Breast epithelium (tissue), 3 donors: ENCODE data around the gene CHCT1.

Source experiments
- CTCF ChIP-seq, 3 donors: fragments of 450-650 bp; IDR thresholded peaks; one replicate each; pipeline ENCODE4 v1.5.1; 2016 to 2017; ENCODE audit warnings: antibody characterized with exemption in 3 of 3, mild to moderate bottlenecking in 3 of 3, moderate library complexity in 3 of 3
- POLR2A ChIP-seq: fragments of 450-650 bp; IDR thresholded peaks from one replicate; pipeline ENCODE4 v1.6.1; 2016; ENCODE audit warnings: antibody characterized with exemption, mild to moderate bottlenecking, moderate library complexity
- POLR2AphosphoS5 ChIP-seq, 3 donors: sonication (generic); formaldehyde crosslinking; IDR thresholded peaks; one replicate each; pipeline ENCODE4 v1.6.1; 2017; ENCODE audit warnings: antibody characterized with exemption in 3 of 3

- no peak for TF ChIP-seq CTCF (IDR thresholded peaks at IDR 0.05)
- TF ChIP-seq POLR2AphosphoS5 (IDR thresholded peaks at IDR 0.05) = no peak
- no peak for TF ChIP-seq POLR2A
Observed at GRCh38 chr17:60386147-60387058, 35.9 kb upstream of the CHCT1 start.
